Measurements from ENCODE around the gene DLX4. TPM values are rescaled to one million over a fixed set of nuclear protein-coding genes. Genes with fewer than 3 reads are reported as not detected.

DLX4 gene
- total RNA-seq (ENCODE audit: unreplicated experiment) = 0.29 TPM
- long read RNA-seq = 0 reads

- no peak within 1 kb of the TSS for H3K27ac Mint-ChIP-seq (ENCODE audit: unreplicated experiment)
Measured at GRCh38 chr17:49969134-49969759, at the start of gene DLX4. Gene DLX4 (plus strand): TSS chr17:49969190. CDS start chr17:49969469, 279 bp downstream.

GRCh38 chr17:49920030-49920769, 48.8 kb upstream of the DLX4 start:
- Mint-ChIP-seq H3K4me3 (ENCODE audit: unreplicated experiment) (no peak overlapping the region), H3K4me1 (ENCODE audit: low read depth, unreplicated experiment) (no peaks in the 10 kb centered on the region), H3K9me3 (ENCODE audit: unreplicated experiment) (peaks cover 2% of the 10 kb centered on the region), H3K36me3 (ENCODE audit: unreplicated experiment) (no peaks in the 10 kb centered on the region), H3K27me3 (ENCODE audit: unreplicated experiment) (peaks cover 8% of the 10 kb centered on the region), H3K27ac (ENCODE audit: unreplicated experiment) (no peak overlapping the region)
- no peak for TF ChIP-seq CTCF (IDR thresholded peaks at IDR 0.05; ENCODE audit: partially characterized antibody, unreplicated experiment)
- no peak for DNase-seq

More at GRCh38 chr17:49969134-49969759, at the start of gene DLX4:
- TF ChIP-seq CTCF (IDR thresholded peaks at IDR 0.05; ENCODE audit: partially characterized antibody, unreplicated experiment) = no peak
- Mint-ChIP-seq H3K36me3 (ENCODE audit: unreplicated experiment) (peaks cover 4% of the 10 kb centered on the region), H3K27me3 (ENCODE audit: unreplicated experiment) (peaks cover 54% of the 10 kb centered on the region), H3K9me3 (ENCODE audit: unreplicated experiment) (peaks cover 7% of the 10 kb centered on the region), H3K4me1 (ENCODE audit: low read depth, unreplicated experiment) (peaks cover 14% of the 10 kb centered on the region), H3K4me3 (ENCODE audit: unreplicated experiment) (peak within 1 kb of the TSS; percentile 93)
- no peak for DNase-seq

- Mint-ChIP-seq H3K9me3 (ENCODE audit: unreplicated experiment) (peaks cover 2% of the 10 kb centered on the region), H3K27me3 (ENCODE audit: unreplicated experiment) (peaks cover 4% of the 10 kb centered on the region), H3K4me3 (ENCODE audit: unreplicated experiment) (no peak overlapping the region), H3K4me1 (ENCODE audit: low read depth, unreplicated experiment) (no peaks in the 10 kb centered on the region), H3K36me3 (ENCODE audit: unreplicated experiment) (no peaks in the 10 kb centered on the region), H3K27ac (ENCODE audit: unreplicated experiment) (no peak overlapping the region)
- TF ChIP-seq CTCF (IDR thresholded peaks at IDR 0.05; ENCODE audit: partially characterized antibody, unreplicated experiment) = no peak
- no peak for DNase-seq
Measured at GRCh38 chr17:49922095-49922494, 46.9 kb upstream of the DLX4 start.

GRCh38 chr17:49924116-49924515, 44.9 kb upstream of the DLX4 start:
- Mint-ChIP-seq H3K27ac (ENCODE audit: unreplicated experiment) (no peak overlapping the region), H3K36me3 (ENCODE audit: unreplicated experiment) (no peaks in the 10 kb centered on the region), H3K27me3 (ENCODE audit: unreplicated experiment) (peaks cover 4% of the 10 kb centered on the region)

More at GRCh38 chr17:49924116-49924515, 44.9 kb upstream of the DLX4 start:
- TF ChIP-seq CTCF (IDR thresholded peaks at IDR 0.05; ENCODE audit: partially characterized antibody, unreplicated experiment) = no peak
- no peak for DNase-seq
- Mint-ChIP-seq H3K9me3 (ENCODE audit: unreplicated experiment) (no peaks in the 10 kb centered on the region), H3K4me3 (ENCODE audit: unreplicated experiment) (no peak overlapping the region), H3K4me1 (ENCODE audit: low read depth, unreplicated experiment) (peaks cover 11% of the 10 kb centered on the region)

All from glutamatergic neuron (in vitro differentiated cells).